HepG2 (cell line): Measurements from ENCODE around the gene RER1. TPM values are rescaled to one million over a fixed set of nuclear protein-coding genes. Genes with fewer than 3 reads are reported as not detected.
A peak's percentile ranks its signal among the peaks of the same experiment; 100 is the strongest.

Experiments
- BATF2 ChIP-seq: sonication (generic); formaldehyde crosslinking; IDR thresholded peaks from 2 replicates; pipeline ENCODE4 v1.8.0; 2022; ENCODE audit warnings: mild to moderate bottlenecking, missing genetic modification reagents, moderate library complexity
- CERS6 ChIP-seq: sonication (generic); formaldehyde crosslinking; IDR thresholded peaks from 2 replicates; pipeline ENCODE4 v1.5.0; 2020; ENCODE audit warnings: missing genetic modification reagents
- HCFC1 ChIP-seq: fragments of 150-350 bp; IDR thresholded peaks from 2 replicates; pipeline ENCODE4 v1.6.1; 2014; ENCODE audit warnings: low read depth, low read length
- HMGXB4 ChIP-seq, 2 experiments: sonication (generic) in 1 of 2; formaldehyde crosslinking in 1 of 2; IDR thresholded peaks; 2 replicates each; pipeline versions ENCODE4 v1.4.0 to v1.6.1; 2018 to 2020; ENCODE audit warnings: missing genetic modification reagents in 2 of 2, borderline replicate concordance in 1 of 2, low read depth in 1 of 2, mild to moderate bottlenecking in 1 of 2, missing biosample characterization in 1 of 2
- HNF1A ChIP-seq, 2 experiments: sonication (generic) in 1 of 2; formaldehyde crosslinking in 1 of 2; IDR thresholded peaks; 2 replicates each; pipeline versions ENCODE4 v1.4.0 to v1.6.1; 2016 to 2020; ENCODE audit warnings: borderline replicate concordance in 1 of 2, low read depth in 1 of 2, mild to moderate bottlenecking in 1 of 2, missing genetic modification reagents in 1 of 2
- HNRNPLL ChIP-seq: fragments of 200-400 bp; formaldehyde crosslinking; IDR thresholded peaks from 2 replicates; pipeline ENCODE4 v1.6.1; 2017; ENCODE audit warnings: mild to moderate bottlenecking, low read depth, low read length; ENCODE audit not compliant: poor library complexity, severe bottlenecking
- RBFOX2 ChIP-seq: fragments of 200-400 bp; formaldehyde crosslinking; IDR thresholded peaks from 2 replicates; pipeline ENCODE4 v1.6.1; 2017; ENCODE audit warnings: low read depth, mild to moderate bottlenecking, low read length
- SIX1 ChIP-seq: sonication (generic); formaldehyde crosslinking; IDR thresholded peaks from 2 replicates; pipeline ENCODE4 v1.4.0; 2020; ENCODE audit warnings: missing genetic modification reagents, borderline replicate concordance
- SOX6 ChIP-seq, 2 experiments: fragments of 450-650 bp in 1 of 2; sonication (generic) in 1 of 2; formaldehyde crosslinking in 1 of 2; IDR thresholded peaks; 2 replicates each; pipeline versions ENCODE4 v1.4.0 to v1.6.1; 2017 to 2020; ENCODE audit warnings: antibody characterized with exemption in 1 of 2, mild to moderate bottlenecking in 1 of 2, missing genetic modification reagents in 1 of 2
- STAT6 ChIP-seq: sonication (generic); formaldehyde crosslinking; IDR thresholded peaks from 2 replicates; pipeline ENCODE4 v1.4.0; 2020; ENCODE audit warnings: missing genetic modification reagents, mild to moderate bottlenecking, borderline replicate concordance
- TARDBP ChIP-seq: sonication (generic); formaldehyde crosslinking; IDR thresholded peaks from 2 replicates; pipeline ENCODE4 v1.8.0; 2022; ENCODE audit warnings: mild to moderate bottlenecking, missing genetic modification reagents
- ZIK1 ChIP-seq: sonication (generic); formaldehyde crosslinking; IDR thresholded peaks from 2 replicates; pipeline ENCODE4 v1.5.0; 2020; ENCODE audit warnings: mild to moderate bottlenecking, low read depth, missing genetic modification reagents, borderline replicate concordance
- ZNF17 ChIP-seq: sonication (generic); formaldehyde crosslinking; IDR thresholded peaks from 2 replicates; pipeline ENCODE4 v1.5.0; 2020; ENCODE audit warnings: mild to moderate bottlenecking, missing genetic modification reagents
- ZNF44 ChIP-seq: sonication (generic); formaldehyde crosslinking; IDR thresholded peaks from 2 replicates; pipeline ENCODE4 v1.5.1; 2020; ENCODE audit warnings: mild to moderate bottlenecking, missing genetic modification reagents
- ZNF451 ChIP-seq: sonication (generic); formaldehyde crosslinking; IDR thresholded peaks from 2 replicates; pipeline ENCODE4 v1.5.0; 2020; ENCODE audit warnings: mild to moderate bottlenecking, missing genetic modification reagents
- ZSCAN9 ChIP-seq: IDR thresholded peaks from 2 replicates; pipeline ENCODE4 v1.6.1; 2016; ENCODE audit warnings: borderline replicate concordance
- ZZZ3 ChIP-seq: sonication (generic); formaldehyde crosslinking; IDR thresholded peaks from 2 replicates; pipeline ENCODE4 v1.4.0; 2020; ENCODE audit warnings: missing genetic modification reagents, mild to moderate bottlenecking, borderline replicate concordance
- polyA plus RNA-seq, 8 experiments: library from polyadenylated mRNA; depleted of rRNA in 3 of 8; stranded (reverse) in 7 of 8; unstranded in 1 of 8; fragments of >200 nt; fragmentation: Illumina TruSeq in 4 of 8; extraction: Trizol in 4 of 8; gene quantifications; 2 replicates each; pipeline versions ENCODE4 v1.2.1 to v1.2.3, GENCODE V29; 2011 to 2016; ENCODE audit warnings: low read depth in 4 of 8, missing spikeins in 1 of 8, mixed read lengths in 1 of 8; ENCODE audit not compliant: insufficient read depth in 1 of 8
- total RNA-seq, 5 experiments: library from RNA; depleted of rRNA; stranded (reverse); fragments of >200 nt; fragmentation: Illumina TruSeq; extraction: Trizol; gene quantifications; 2 replicates each; pipeline ENCODE4 v1.2.3, GENCODE V29; 2016; ENCODE audit warnings: low read depth in 1 of 5

The RER1 gene
- total and polyA plus RNA-seq, 2 of the 13 experiments (the other 11 are each of a cell fraction or from before 2014, with no cell fraction given) = 128 to 164 TPM

GRCh38 chr1:2384130-2384860 lies 7.3 kb upstream of the RER1 start (continued):
- TF ChIP-seq HNF1A (IDR thresholded peaks at IDR 0.05; ENCODE audit: low read depth) = no peak
- no peak for TF ChIP-seq HNF1A (CRISPR knock-in tag; IDR thresholded peaks at IDR 0.05; ENCODE audit: borderline replicate concordance)
- TF ChIP-seq ZSCAN9 (CRISPR knock-in tag) = no peak
- no peak for TF ChIP-seq RBFOX2
- no peak for TF ChIP-seq BATF2 (CRISPR knock-in tag)
- TF ChIP-seq STAT6 = no peak
- no peak for TF ChIP-seq ZZZ3
- TF ChIP-seq ZNF44 (CRISPR knock-in tag) = no peak
- TF ChIP-seq CERS6 (CRISPR knock-in tag) = no peak
- TF ChIP-seq HCFC1 = no peak
- TF ChIP-seq SIX1 = no peak
- TF ChIP-seq ZIK1 (CRISPR knock-in tag) = no peak
- no peak; the same call in 1 of the 2 replicates for TF ChIP-seq TARDBP (CRISPR knock-in tag)
- no peak for TF ChIP-seq ZNF451
- no peak for TF ChIP-seq SOX6 (IDR thresholded peaks at IDR 0.05)
- TF ChIP-seq SOX6 (CRISPR knock-in tag; IDR thresholded peaks at IDR 0.05) = 0 out of 2 replicates have a peak, but pooled peaks have one; percentile 18
- no peak for TF ChIP-seq ZNF17 (CRISPR knock-in tag)
- peak in 1 of 2 experiments; percentile 57; a peak in 1 of 4 replicates for TF ChIP-seq HMGXB4 (CRISPR knock-in tag; IDR thresholded peaks at IDR 0.05; ENCODE audit: borderline replicate concordance in 1 of 2, low read depth in 1 of 2)
- no peak for TF ChIP-seq HNRNPLL
